ENCODE measurements around the gene CCDC192.

DNA sequence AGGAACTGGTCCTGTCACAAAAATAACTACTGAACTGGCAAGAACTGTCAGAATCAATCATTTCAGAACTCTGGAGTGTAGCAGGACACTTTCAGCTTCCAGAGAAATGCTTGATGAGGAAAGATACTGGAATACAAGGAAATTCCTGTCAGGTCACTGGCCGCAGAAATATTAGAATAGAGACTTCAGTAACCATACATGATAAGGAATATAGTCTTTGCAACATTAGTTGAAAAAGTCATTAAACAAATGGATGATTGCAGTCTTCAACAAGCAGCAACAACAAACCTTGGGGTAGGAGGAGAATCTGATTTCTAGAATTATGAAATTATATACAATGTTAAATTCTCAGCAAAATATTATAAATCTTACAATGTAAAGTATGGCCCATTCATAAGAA, 88.2 kb downstream of the CCDC192 start:
- TF ChIP-seq, protein P1, sequence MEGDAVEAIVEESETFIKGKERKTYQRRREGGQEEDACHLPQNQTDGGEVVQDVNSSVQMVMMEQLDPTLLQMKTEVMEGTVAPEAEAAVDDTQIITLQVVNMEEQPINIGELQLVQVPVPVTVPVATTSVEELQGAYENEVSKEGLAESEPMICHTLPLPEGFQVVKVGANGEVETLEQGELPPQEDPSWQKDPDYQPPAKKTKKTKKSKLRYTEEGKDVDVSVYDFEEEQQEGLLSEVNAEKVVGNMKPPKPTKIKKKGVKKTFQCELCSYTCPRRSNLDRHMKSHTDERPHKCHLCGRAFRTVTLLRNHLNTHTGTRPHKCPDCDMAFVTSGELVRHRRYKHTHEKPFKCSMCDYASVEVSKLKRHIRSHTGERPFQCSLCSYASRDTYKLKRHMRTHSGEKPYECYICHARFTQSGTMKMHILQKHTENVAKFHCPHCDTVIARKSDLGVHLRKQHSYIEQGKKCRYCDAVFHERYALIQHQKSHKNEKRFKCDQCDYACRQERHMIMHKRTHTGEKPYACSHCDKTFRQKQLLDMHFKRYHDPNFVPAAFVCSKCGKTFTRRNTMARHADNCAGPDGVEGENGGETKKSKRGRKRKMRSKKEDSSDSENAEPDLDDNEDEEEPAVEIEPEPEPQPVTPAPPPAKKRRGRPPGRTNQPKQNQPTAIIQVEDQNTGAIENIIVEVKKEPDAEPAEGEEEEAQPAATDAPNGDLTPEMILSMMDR (IDR thresholded peaks at IDR 0.05) = no peak
- TF ChIP-seq POLR2AphosphoS5 (IDR thresholded peaks at IDR 0.05) = no peak

Data from esophagus muscularis mucosa (tissue), 3 donors.